Ascending aorta (tissue), 2 donors: ENCODE measurements around the gene HSPH1. TPM values are rescaled to one million over a fixed set of nuclear protein-coding genes. Genes with fewer than 3 reads are reported as not detected.

Experiments used
- DNase-seq, 2 donors: peaks; one replicate each; pipeline ENCODE4 v3.0.0-alpha.2; 2019; ENCODE audit warnings: low spot score in 2 of 2
- H3K27ac ChIP-seq, 2 donors: fragments of 200-600 bp; sonication (generic); one replicate each; pipeline ENCODE4 v1.5.1; 2016 to 2017; ENCODE audit warnings: mild to moderate bottlenecking in 1 of 2
- H3K27me3 ChIP-seq: fragments of 200-600 bp; sonication (generic); one replicate; pipeline ENCODE4 v1.5.1; 2017
- H3K36me3 ChIP-seq, 2 donors: fragments of 200-600 bp; sonication (generic); one replicate each; pipeline ENCODE4 v1.5.1; 2016
- H3K4me1 ChIP-seq, 2 donors: fragments of 200-600 bp; sonication (generic); one replicate each; pipeline ENCODE4 v1.5.1; 2016 to 2017; ENCODE audit warnings: mild to moderate bottlenecking in 1 of 2
- H3K4me3 ChIP-seq, 2 donors: fragments of 200-600 bp; sonication (generic); one replicate each; pipeline ENCODE4 v1.5.1; 2016 to 2017; ENCODE audit warnings: mild to moderate bottlenecking in 1 of 2
- H3K9me3 ChIP-seq, 2 donors: fragments of 200-600 bp; sonication (generic); one replicate each; pipeline ENCODE4 v1.5.1; 2016
- CTCF ChIP-seq, 3 experiments: fragments of 200-600 bp in 2 of 3; fragments of 450-650 bp in 1 of 3; sonication (generic) in 2 of 3; IDR thresholded peaks; one replicate each; pipeline ENCODE4 v1.5.1; 2016 to 2019; ENCODE audit warnings: antibody characterized with exemption in 3 of 3, mild to moderate bottlenecking in 1 of 3, moderate library complexity in 1 of 3
- intact Hi-C: fragments of 100-400 bp; cut with DNase I; formaldehyde crosslinking; loops from one replicate; pipeline ENCODE4 v1.15.1; 2023
- total RNA-seq: library from RNA; depleted of rRNA; stranded (reverse); fragments of >200 nt; gene quantifications from one replicate; pipeline ENCODE4 v1.1.0, GENCODE V29; 2016

HSPH1 gene
- total RNA-seq, 1 donor from 2014 or later = 20.6 TPM

GRCh38 chr13:31107109-31107508, 54.6 kb downstream of the HSPH1 start:
- no peak for DNase-seq
- no peaks in the 10 kb centered on the region for H3K9me3 ChIP-seq
- no peaks in the 10 kb centered on the region for H3K4me1 ChIP-seq
- H3K36me3 ChIP-seq = no peaks in the 10 kb centered on the region
- intact Hi-C loops = no loop called here
- no peaks in the 10 kb centered on the region for H3K27me3 ChIP-seq
- H3K4me3 ChIP-seq = no peak overlapping the region
- no peak for TF ChIP-seq CTCF (IDR thresholded peaks at IDR 0.05)
- H3K27ac ChIP-seq = no peak overlapping the region

GRCh38 chr13:31105856-31106255, 55.8 kb downstream of the HSPH1 start:
- Histone ChIP-seq H3K4me1 (no peaks in the 10 kb centered on the region), H3K27ac (no peak overlapping the region), H3K27me3 (no peaks in the 10 kb centered on the region), H3K36me3 (no peaks in the 10 kb centered on the region), H3K4me3 (no peak overlapping the region), H3K9me3 (no peaks in the 10 kb centered on the region)
- DNase-seq = peak in 1 of 2 donors; percentile 41
- intact Hi-C loops = no loop called here
- TF ChIP-seq CTCF (IDR thresholded peaks at IDR 0.05) = no peak

- no peaks in the 10 kb centered on the region for H3K4me1 ChIP-seq
- TF ChIP-seq CTCF (IDR thresholded peaks at IDR 0.05) = no peak
- peak in 1 of 2 donors; percentile 30 for DNase-seq
- H3K27ac ChIP-seq = no peak overlapping the region
- no peaks in the 10 kb centered on the region for H3K27me3 ChIP-seq
- H3K4me3 ChIP-seq = no peak overlapping the region
- H3K36me3 ChIP-seq = no peaks in the 10 kb centered on the region
- intact Hi-C loops = no loop called here
- H3K9me3 ChIP-seq = no peaks in the 10 kb centered on the region
Measured at GRCh38 chr13:31105020-31105795, 56.5 kb downstream of the HSPH1 start.

GRCh38 chr13:31102905-31103304, 58.8 kb downstream of the HSPH1 start:
- no peaks in the 10 kb centered on the region for H3K4me1 ChIP-seq
- no peaks in the 10 kb centered on the region for H3K36me3 ChIP-seq
- H3K27me3 ChIP-seq = no peaks in the 10 kb centered on the region
- TF ChIP-seq CTCF (IDR thresholded peaks at IDR 0.05) = no peak
- H3K4me3 ChIP-seq = no peak overlapping the region
- no peak overlapping the region for H3K27ac ChIP-seq
- DNase-seq = no peak
- no peaks in the 10 kb centered on the region for H3K9me3 ChIP-seq
- intact Hi-C loops = no loop called here

- H3K36me3 ChIP-seq = no peaks in the 10 kb centered on the region
- intact Hi-C loops = no loop called here
- no peaks in the 10 kb centered on the region for H3K27me3 ChIP-seq
- no peak for TF ChIP-seq CTCF (IDR thresholded peaks at IDR 0.05)
- no peak overlapping the region for H3K27ac ChIP-seq
- peak in 1 of 2 donors; percentile 38 for DNase-seq
- H3K4me3 ChIP-seq = no peak overlapping the region
- no peaks in the 10 kb centered on the region for H3K4me1 ChIP-seq
- no peaks in the 10 kb centered on the region for H3K9me3 ChIP-seq
Measured at GRCh38 chr13:31101472-31102170, 60.1 kb downstream of the HSPH1 start.
